Prostate gland (tissue), 2 donors: ENCODE data around the gene CPED1. TPM values are rescaled to one million over a fixed set of nuclear protein-coding genes. Genes with fewer than 3 reads are reported as not detected.

Experiments
- DNase-seq: peaks from one replicate; pipeline ENCODE4 v3.0.0-alpha.2; 2019; ENCODE audit warnings: low spot score
- H3K27ac ChIP-seq, 2 donors: fragments of 200-600 bp; sonication (generic); 2 replicates each; pipeline ENCODE4 v1.5.1; 2017 to 2019
- H3K27me3 ChIP-seq: fragments of 200-600 bp; sonication (generic); replicated peaks from 2 replicates; pipeline ENCODE4 v1.5.1; 2019; ENCODE audit not compliant: insufficient read depth
- H3K36me3 ChIP-seq, 2 donors: fragments of 200-600 bp; sonication (generic); 1 replicate in 1 of 2; 2 replicates in 1 of 2; pipeline versions ENCODE4 v1.5.1 to v1.8.1; 2017 to 2019
- H3K4me1 ChIP-seq: fragments of 200-600 bp; sonication (generic); replicated peaks from 2 replicates; pipeline ENCODE4 v1.5.1; 2019
- H3K4me3 ChIP-seq, 2 donors: fragments of 200-600 bp; sonication (generic); 2 replicates each; pipeline ENCODE4 v1.5.1; 2017 to 2019
- H3K9me3 ChIP-seq: fragments of 200-600 bp; sonication (generic); 2 replicates; pipeline ENCODE4 v1.5.1; 2017
- CTCF ChIP-seq, 4 experiments: fragments of 200-600 bp in 2 of 4; fragments of 450-650 bp in 2 of 4; sonication (generic) in 2 of 4; IDR thresholded peaks; 1 replicate in 3 of 4; 2 replicates in 1 of 4; pipeline ENCODE4 v1.5.1; 2016 to 2019; ENCODE audit warnings: antibody characterized with exemption in 4 of 4, mild to moderate bottlenecking in 2 of 4, moderate library complexity in 2 of 4
- POLR2A ChIP-seq: fragments of 450-650 bp; IDR thresholded peaks from one replicate; pipeline ENCODE4 v1.6.1; 2016; ENCODE audit warnings: antibody characterized with exemption, mild to moderate bottlenecking
- POLR2AphosphoS5 ChIP-seq: sonication (generic); formaldehyde crosslinking; IDR thresholded peaks from one replicate; pipeline ENCODE4 v1.6.1; 2017; ENCODE audit warnings: antibody characterized with exemption
- WGBS: methylation state at CpG from one replicate; pipeline ENCODE4 v1.1.5; 2018; 5-methylcytosine and 5-hydroxymethylcytosine counted together
- intact Hi-C: fragments of 100-400 bp; cut with DNase I; formaldehyde crosslinking; loops from one replicate; pipeline ENCODE4 v1.14.2; 2022
- total RNA-seq, 2 donors: library from RNA; depleted of rRNA; stranded (reverse); fragments of >200 nt; gene quantifications; one replicate each; pipeline ENCODE4 v1.1.0, GENCODE V29; 2016

CPED1 gene
- total RNA-seq, 2 donors from 2014 or later, result 10.7 to 23.3 TPM

- no peaks in the 10 kb centered on the region for H3K36me3 ChIP-seq
- no peaks in the 10 kb centered on the region for H3K27me3 ChIP-seq
- H3K4me1 ChIP-seq, result no peaks in the 10 kb centered on the region
- WGBS, result 95% methylated on average over 1 of the region's 1 CpG
- no peak for TF ChIP-seq POLR2AphosphoS5
- TF ChIP-seq CTCF (IDR thresholded peaks at IDR 0.05), result no peak
- TF ChIP-seq POLR2A, result no peak
- intact Hi-C loops, result no loop called here
- H3K27ac ChIP-seq, result no peak overlapping the region
- no peaks in the 10 kb centered on the region for H3K9me3 ChIP-seq
- no peak for DNase-seq
- no peak overlapping the region for H3K4me3 ChIP-seq
These were observed 137.7 kb downstream of the CPED1 start for GRCh38 chr7:121126201-121126600.

GRCh38 chr7:121126801-121127534 lies 138.5 kb downstream of the CPED1 start:
- Histone ChIP-seq H3K9me3 (no peaks in the 10 kb centered on the region), H3K36me3 (no peaks in the 10 kb centered on the region), H3K4me3 (no peak overlapping the region), H3K27me3 (no peaks in the 10 kb centered on the region), H3K4me1 (no peaks in the 10 kb centered on the region), H3K27ac (no peak overlapping the region)
- no peak for TF ChIP-seq POLR2AphosphoS5
- peak in 1 of 4 experiments; percentile 10 for TF ChIP-seq CTCF (IDR thresholded peaks at IDR 0.05)
- WGBS, result 46% methylated on average over 3 of the region's 3 CpGs
- intact Hi-C loops, result no loop called here
- DNase-seq, result no peak

DNA sequence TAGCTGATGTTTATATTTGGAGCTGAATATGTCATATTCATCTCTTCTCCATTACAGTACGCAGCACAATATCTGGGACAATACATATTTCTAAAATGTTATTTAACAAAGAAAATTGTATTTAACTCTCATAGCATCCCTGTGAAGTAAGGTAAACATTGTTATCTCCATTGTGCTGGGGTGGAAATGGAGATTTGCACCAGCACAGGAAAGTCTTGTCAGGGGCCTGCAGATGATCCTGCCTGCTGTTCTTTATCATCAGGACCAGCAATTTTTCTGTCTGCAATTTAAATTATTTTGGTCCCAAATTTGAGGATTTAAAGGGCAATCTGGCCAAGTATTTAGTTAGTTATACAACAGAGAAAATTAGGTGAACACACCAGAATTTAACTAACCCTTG lies 144.4 kb downstream of the CPED1 start:
- DNase-seq, result no peak
- no peak overlapping the region for H3K27ac ChIP-seq
- WGBS, result 0% methylated on average over 1 of the region's 1 CpG
- H3K4me3 ChIP-seq, result no peak overlapping the region
- no peaks in the 10 kb centered on the region for H3K36me3 ChIP-seq
- no peaks in the 10 kb centered on the region for H3K4me1 ChIP-seq
- no peaks in the 10 kb centered on the region for H3K27me3 ChIP-seq
- no peaks in the 10 kb centered on the region for H3K9me3 ChIP-seq
- intact Hi-C loops, result no loop called here
- TF ChIP-seq CTCF (IDR thresholded peaks at IDR 0.05) (no peak), POLR2A (no peak), POLR2AphosphoS5 (no peak)

- no peaks in the 10 kb centered on the region for H3K4me1 ChIP-seq
- no peaks in the 10 kb centered on the region for H3K36me3 ChIP-seq
- no peak overlapping the region for H3K4me3 ChIP-seq
- no peaks in the 10 kb centered on the region for H3K9me3 ChIP-seq
- 96% methylated on average over 3 of the region's 3 CpGs for WGBS
- intact Hi-C loops, result no loop called here
- no peak for DNase-seq
- TF ChIP-seq CTCF (IDR thresholded peaks at IDR 0.05) (no peak), POLR2AphosphoS5 (no peak), POLR2A (no peak)
- no peaks in the 10 kb centered on the region for H3K27me3 ChIP-seq
- no peak overlapping the region for H3K27ac ChIP-seq
These were observed 144.9 kb downstream of the CPED1 start for GRCh38 chr7:121133444-121133843.

GRCh38 chr7:121137580-121137979 lies 149.1 kb downstream of the CPED1 start:
- Histone ChIP-seq H3K9me3 (no peaks in the 10 kb centered on the region), H3K36me3 (no peaks in the 10 kb centered on the region), H3K27ac (no peak overlapping the region), H3K4me1 (no peaks in the 10 kb centered on the region), H3K27me3 (no peaks in the 10 kb centered on the region), H3K4me3 (no peak overlapping the region)
- no peak for DNase-seq
- intact Hi-C loops, result no loop called here
- TF ChIP-seq CTCF (IDR thresholded peaks at IDR 0.05) (no peak), POLR2A (no peak), POLR2AphosphoS5 (no peak)
- 98% methylated on average over 2 of the region's 2 CpGs for WGBS
